ENCODE data around the gene ICA1.

GRCh38 chr7:8190119-8190895 is 71.7 kb downstream of the ICA1 start:
- no peak for TF ChIP-seq POLR2AphosphoS5 (IDR thresholded peaks at IDR 0.05; ENCODE audit: borderline replicate concordance, low read depth, low read length)
- no peak for TF ChIP-seq EZH2 (IDR thresholded peaks at IDR 0.05)

All from SK-N-MC (cell line).